Measurements from ENCODE around the gene PLEKHJ1. TPM values are rescaled to one million over a fixed set of nuclear protein-coding genes. Genes with fewer than 3 reads are reported as not detected.

Gene PLEKHJ1
- total RNA-seq, 4 donors from 2014 or later: 21.0 to 78.2 (median 47.3) TPM

- no peak for TF ChIP-seq CTCF (IDR thresholded peaks at IDR 0.05; ENCODE audit: low read depth)
Measured at GRCh38 chr19:2228157-2229030, 7.7 kb downstream of the PLEKHJ1 start.

GRCh38 chr19:2227415-2228156, 8.5 kb downstream of the PLEKHJ1 start:
- no peak for TF ChIP-seq CTCF (IDR thresholded peaks at IDR 0.05; ENCODE audit: low read depth)

GRCh38 chr19:2226840-2227360, 9.2 kb downstream of the PLEKHJ1 start:
- TF ChIP-seq CTCF (IDR thresholded peaks at IDR 0.05; ENCODE audit: low read depth): no peak

- TF ChIP-seq CTCF (IDR thresholded peaks at IDR 0.05; ENCODE audit: low read depth): no peak
Measured at GRCh38 chr19:2226051-2226839, 9.9 kb downstream of the PLEKHJ1 start.

GRCh38 chr19:2225415-2226050, 10.6 kb downstream of the PLEKHJ1 start:
- no peak for TF ChIP-seq CTCF (IDR thresholded peaks at IDR 0.05; ENCODE audit: low read depth)

GRCh38 chr19:2224754-2225349, 11.3 kb downstream of the PLEKHJ1 start:
- no peak for TF ChIP-seq CTCF (IDR thresholded peaks at IDR 0.05; ENCODE audit: low read depth)
